ENCODE measurements around the gene LRMDA.

Gene LRMDA

DNA sequence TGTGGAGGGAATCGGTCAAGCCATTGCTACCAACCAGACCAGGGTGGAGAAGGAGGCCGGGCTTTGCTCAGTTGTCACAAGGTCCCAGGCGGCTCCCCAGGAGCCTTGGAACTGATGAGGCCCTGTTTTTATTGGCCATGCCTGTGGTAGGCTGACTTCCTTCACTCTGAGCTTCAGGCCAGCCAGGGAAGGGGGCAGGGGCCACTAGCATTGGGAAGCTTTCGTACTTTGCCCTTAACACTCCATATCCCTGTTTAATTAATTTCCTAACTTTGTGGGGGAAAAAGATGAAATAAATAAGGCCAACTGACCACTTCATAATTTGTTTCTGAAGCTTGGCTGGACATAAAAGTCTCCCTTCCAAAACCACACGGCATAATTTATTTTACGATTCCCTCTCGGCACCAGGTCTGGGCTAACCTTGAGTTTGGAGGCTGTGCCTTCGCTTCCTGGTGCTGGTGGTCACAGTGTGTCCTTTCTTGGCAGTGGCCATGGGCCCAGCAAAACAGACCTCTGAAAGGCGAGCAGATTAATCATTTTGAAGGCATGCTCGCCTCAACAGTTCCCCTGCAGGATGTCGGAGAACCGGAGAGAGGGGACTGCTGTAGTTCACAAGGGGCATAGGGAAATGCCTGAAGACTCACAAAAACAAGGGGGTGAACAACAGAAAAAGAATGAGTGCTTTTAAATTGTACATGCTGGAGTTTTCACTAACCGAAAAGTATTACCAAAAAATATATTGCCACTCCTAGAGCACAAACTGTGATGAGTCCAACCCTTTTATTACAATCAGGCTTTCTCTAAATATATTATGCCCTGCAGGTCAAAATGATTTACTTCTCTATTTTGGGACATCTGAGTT, 966.0 kb downstream of the LRMDA start:
- no peak for DNase-seq

DNA sequence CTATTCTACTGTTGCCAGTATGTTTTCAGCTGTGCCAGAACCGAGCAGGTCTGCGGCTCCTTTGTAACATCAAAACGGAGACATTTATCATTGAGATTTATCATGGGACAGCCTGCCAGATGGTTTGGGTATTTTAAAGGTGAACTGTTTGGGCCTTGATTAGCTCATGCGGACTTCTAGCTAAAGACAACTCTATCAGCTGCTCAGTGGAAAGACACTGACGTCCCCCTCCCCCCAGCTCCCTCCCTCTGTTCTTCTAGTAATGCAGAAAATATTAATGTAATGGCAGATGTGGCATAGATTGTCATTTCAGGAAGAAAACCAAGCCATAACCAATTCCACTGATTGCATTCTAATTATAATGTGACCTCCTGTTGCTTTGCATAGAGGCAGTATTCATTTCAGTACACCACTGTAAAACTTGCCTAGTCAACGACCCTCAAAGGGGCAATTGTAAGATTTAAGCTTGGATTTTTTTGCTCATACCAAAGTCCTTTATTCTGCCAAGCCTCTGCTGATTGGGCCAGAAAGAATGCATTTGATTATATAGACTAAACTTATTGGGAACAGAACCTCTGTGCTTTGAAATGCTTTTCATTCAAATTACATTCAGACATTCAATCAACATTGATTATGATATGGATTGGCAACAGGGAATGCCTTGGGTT, 966.8 kb downstream of the LRMDA start:
- no peak for DNase-seq

DNA sequence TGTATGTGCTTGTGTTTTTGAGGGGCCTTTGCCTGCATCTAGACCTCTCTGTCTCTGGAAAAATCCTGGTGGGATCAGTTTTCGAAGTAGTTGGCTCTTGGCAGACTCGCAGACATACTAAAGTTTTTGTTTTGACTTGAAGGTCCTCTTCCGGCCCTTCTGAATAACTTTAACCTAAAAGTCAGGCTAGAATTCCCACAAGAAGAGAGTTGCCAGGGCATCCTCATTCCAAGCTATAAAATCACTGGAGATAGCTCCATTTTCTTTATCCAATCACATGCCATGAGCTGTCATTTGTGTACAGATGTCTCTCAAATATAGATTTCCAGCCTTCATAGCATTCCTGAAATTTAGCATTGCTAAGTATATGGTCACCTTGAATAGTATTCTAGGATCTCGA, 967.8 kb downstream of the LRMDA start:
- DNase-seq, result no peak

DNA sequence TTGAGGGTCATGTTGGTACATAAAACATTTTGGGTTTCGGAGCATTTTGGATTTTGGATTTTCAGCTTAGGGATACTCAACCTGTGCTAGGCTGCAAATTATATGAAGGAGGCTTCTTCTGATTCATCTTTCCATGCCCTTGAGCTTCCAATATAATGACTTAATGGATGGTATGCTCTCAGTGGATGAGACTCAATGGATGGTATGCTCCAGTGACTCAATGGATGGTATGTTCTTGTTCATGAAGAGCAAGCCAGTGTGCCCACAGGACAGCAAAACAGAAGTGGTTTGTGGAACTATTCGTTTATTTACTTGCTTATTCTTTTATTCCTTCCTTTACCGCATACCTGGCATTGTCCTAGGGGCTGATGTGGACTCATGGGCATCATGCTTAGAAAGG, 969.6 kb downstream of the LRMDA start:
- DNase-seq, result no peak

DNA sequence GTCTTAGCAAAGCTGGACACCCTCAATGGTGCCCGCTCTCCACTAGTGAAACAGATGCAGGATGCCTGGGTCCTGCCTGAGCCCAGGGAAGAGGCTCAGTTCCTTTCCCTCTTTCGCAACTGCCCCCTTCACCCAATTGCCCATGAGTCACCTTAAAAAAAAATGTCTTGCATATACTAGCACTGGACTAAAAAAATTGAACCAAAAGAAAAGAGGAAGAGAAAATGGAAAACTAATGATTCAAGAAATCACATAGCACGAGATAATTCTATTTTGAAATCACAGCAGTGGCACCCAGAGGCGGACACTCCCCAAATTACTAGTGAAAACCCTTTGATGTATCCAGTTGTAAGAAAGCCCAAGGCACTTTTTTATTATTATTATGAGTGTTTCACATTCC, 972.5 kb downstream of the LRMDA start:
- DNase-seq, result no peak

DNA sequence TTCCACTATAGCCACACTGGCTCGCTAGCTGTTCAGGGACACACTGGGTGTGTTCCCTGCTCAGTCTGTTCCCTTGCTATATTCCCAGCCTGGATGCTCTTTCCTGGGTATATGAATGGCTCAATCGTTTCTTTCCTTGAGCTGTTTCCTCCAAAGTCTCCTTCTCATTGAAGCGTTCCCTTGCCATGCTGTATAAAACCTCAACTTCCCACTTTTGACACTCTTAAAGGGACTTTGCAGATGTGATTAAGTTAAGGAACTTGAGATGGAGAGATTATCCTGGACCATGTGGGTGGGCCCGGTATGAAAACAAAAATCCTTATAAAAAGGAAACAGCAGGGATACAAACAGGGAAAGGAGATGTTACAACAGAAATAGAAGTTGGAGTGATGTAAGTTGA, 973.1 kb downstream of the LRMDA start:
- DNase-seq, result no peak

DNA sequence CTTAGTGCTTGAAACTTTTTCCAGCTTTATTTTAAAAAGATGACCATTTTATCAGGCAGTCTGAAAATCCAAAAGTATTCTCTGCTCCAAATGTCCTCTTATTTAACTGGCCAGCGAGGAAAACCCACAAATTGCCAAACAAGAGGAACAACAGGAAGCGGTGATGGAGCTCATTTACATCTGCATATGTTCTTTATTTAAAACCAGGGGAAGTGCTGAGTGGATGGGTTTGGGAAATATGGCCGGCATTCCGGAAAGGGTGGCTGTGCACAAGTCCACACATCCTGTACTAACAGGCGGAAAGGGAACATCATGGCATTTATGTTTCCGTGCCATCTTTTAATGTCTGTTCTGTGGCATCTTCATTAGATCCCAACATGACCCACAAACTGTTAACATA, 974.5 kb downstream of the LRMDA start:
- no peak for DNase-seq

DNA sequence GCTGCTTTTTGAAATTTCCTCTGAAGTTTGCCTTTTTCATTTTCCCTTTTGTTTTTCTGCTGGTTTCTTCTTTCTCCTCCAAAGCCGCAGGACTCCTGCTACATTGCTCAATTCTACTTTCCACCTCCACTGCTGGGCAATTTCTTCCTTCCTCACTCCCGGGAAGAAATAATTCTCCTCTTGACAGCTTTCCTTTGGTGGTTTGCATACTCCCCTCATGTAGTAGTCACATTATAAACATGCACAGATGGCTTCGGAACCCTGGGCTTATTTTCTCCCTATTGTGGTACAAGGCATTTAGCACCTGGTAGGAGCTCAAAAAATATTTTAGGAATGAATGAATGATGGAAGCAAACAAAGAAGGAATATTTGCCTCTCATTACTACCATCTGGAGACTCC, 977.2 kb downstream of the LRMDA start:
- DNase-seq, result no peak

DNA sequence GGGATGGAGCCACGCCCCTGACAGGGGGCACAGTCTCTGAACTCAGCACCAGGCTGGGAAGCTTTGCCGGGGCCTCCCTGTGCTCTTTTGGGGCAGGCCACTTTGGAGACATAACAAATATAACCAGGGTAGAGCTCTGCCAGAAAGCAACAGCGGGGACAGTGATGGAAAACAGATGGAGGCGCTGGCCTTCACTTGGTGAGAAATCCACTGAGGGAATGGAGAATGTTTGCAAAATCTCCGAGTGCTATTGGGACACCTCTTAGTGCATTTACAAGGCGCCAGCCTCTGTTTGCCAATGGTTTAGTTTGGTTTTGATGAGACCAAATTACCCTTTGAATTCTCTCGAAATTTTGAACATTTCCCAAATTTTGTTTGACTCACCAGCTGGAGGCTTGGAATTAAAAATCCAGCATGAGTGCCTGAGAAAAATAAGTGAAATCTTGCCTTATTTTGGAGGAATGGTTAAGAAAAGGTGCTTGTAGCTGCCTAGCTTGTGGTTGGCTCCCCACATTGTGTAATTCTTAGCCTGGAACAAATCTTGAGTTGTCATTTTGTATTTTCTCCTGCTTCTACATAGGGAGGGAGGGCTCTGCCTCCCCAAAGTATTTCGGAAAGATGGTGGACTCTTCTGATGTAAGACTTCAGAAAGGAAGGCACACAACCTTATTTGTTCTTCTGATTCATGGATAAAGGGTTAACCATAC, 980.5 kb downstream of the LRMDA start:
- DNase-seq, result no peak

DNA sequence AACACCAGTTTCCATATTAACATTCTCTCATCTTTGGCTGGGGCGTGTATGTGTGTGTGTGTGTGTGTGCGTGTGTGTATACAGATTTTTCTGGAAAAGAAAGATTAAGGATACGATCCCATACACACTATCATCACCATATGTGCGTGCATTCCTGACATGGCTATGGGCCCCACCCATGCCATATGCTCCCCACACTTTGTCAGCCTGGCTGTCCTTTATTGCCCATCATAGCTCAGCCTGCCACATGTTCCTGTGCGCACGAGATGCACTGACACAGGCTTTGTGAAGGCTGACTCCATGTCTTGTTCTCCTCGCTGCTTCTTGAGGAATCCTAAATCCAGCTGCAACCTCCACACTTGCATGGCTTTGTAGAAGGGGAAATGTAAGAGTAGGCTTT, 984.1 kb downstream of the LRMDA start:
- no peak for DNase-seq

DNA sequence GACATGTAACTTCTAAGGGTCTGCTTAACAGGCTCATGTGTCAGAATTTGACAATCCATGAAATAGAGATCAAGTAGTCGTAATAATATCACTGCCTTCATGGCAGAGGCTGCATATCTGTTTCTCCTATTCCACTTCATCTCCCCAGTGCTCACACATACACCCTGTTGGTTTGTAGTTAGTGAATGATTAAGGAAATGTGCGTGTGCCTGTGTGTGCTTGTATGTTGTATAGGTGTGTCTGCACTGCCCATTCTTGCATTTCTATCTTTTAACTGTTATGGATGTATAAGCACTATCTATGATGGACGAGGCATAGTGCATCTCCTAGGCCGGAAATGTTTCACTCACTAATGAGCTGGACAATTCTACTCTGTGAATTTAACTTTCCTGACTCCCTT, 985.2 kb downstream of the LRMDA start:
- DNase-seq, result no peak

DNA sequence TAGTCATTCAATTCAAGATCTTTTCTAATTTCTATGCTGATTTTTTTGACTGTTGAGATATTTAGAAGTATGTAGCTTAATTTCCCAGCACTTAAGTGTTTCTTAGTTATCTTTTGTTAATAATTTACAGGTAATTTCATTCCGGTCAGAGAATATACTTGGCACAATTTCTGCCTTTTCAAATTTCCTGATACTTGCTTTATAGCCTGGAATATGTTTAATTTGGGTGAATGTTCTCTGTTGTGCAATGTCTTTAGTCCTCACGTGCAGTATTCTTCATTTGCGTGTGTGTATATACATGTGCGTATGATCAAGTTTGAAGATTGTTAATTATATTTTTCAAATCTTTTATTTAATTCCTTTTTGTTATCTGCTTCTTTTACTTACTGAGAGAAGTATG, 989.3 kb downstream of the LRMDA start:
- no peak for DNase-seq

DNA sequence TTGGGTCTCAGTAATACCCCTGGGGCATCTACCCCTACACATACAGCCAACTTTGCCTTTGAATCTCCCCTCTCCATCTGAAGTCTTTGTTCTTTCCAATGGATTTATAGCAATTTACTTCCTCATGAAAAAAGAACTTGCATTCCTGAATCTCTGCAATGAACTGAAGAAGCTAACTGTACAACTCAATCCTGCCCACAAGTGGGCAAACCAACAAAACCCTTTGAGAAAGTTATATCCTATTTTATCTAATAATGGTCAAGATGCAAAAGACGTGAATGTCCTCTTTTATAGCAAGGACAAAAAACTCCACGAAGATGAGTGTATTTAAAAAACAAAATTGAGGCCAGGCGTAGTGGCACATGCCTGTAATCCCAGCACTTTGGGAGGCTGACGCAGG, 991.3 kb downstream of the LRMDA start:
- DNase-seq, result no peak

DNA sequence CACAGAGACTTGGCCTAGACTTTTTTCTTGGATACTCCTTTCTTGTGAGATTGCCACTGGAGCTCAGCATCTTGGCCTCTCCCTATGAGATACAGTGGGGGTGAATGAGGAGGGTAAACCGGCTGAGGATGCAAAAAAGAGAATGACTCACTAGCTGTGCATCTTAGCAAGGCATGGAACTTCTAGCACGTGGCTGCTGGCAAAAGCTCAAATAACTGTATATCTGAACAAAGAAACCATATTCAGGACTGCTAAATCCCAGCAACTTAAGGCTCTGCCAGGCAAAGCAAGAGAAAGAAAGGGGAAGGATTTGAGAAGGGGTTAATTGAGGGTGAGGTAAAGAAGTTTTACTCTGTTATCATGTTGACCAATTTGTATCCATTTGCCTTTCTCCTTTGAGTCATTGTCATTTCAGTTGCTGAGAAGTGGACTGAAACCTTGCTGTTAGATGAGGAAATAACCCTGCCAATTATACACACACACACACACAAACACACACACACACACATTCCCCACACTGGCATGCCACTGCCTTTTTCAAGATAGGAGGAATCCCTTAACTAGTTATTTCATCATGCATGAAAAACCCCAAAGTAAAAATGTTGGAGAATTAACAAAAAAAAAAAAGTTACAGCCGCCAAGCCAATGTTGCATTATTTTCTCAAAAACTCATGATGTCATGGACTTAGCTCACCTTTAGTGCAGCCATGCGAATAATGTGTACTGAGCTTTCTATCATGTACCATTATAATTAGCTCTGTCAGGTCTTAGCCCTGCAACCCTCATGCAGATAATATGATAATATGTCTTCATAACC, 997.3 kb downstream of the LRMDA start:
- no peak for DNase-seq

DNA sequence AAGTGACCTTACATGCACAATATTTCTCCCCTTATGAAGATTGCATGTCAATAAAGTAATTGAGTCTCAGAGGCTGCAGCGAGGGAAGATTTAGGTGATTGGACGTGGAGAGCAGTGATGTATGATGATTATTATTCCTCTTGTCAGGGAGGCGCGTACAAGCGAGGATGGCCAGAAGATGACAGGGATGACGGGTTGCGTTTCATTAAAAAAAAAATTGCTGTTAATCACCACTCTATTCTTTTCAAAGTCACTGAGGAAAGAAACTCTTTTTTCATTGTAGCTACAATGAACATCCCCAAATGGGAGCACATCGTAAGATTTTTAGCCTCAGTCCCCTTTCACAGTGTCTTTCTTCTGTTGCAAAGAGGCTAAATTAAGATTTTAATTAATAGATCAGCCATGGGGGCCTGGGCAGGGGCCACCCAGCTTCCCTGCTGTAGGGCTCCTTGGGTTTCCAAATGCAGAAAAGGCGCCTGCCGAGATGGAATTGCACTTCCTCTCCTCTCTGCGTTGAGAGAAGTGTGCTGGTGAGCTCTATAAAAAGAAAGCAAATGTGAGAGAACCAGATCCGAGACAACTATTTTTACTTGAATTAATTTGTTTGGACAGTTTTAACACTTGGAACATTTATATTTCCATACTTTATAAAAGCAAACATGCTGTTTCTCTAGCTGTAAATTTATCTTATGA, 998.1 kb downstream of the LRMDA start:
- no peak for DNase-seq

DNA sequence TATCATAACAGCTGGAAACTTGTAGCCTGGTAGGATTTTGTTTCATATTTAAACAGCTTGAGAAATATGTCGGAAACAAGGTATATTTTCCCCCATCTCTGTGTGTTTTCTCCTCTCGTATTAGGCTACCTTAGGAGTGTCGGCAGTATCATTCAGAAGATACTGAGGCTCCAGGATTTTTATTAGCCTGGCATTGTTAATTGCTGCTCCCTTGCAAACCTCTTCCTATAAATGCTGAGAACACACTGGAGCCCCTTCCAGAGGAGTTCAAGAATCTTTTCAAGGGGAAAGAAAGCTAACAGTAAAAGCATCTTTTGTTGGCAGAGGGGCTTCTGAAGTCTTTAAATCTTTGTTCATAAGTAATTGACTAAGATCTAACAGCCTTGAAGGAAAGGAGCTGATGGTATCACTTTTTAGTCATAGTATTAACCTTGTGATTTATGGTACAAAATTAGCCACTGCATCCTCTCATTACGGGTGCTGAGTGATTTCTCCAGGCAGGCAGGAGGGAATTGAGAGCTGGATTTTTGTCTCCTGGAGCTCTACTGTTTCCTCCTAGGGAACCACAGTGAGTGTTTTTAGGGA, 998.7 kb downstream of the LRMDA start:
- DNase-seq, result no peak

DNA sequence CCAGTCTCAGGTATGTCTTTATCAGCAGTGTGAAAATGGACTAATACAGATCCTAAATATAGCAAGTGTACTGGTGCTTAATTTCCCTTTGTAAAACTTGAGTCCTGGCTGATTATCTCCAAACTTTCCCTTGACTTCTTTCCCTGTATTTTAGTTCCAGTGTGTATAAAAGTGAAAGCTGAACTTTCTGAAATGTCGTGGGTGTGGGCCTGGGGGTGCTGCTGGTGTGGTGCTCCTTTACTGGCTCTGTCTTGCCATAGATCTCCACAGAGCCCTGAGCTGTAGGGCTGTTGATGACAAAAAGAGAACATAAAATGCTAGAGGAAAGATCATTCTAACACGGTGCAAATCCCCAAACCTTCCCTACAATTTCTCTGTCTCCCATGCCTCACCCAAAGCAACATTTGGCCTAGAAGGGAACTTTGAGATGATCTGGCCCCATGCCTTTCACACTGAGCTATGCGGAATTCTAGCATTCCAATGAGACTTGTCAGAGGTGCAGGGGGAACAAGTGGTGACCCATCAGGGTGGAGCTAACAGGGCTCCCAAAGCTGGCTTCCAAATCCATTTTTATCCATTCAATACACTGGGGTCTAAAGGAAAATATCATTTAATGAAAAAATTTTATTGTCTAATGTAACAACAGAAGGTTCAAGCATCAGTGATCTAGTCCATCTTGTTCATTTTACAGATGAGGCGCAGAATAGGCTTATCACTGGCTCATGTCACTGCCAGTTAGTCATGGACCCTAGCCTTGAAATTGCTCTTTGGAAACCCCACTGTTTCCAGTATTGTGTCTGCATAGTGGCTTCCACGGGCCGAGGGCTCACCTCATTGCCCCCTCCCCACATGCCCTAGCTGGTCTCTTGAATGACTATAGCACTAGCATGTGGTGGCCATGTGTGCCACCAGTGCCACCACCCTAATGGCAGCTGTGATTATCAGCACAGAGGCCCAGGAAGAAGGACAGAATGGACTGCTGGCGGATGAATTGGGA, 1000.9 kb downstream of the LRMDA start:
- DNase-seq, result no peak

DNA sequence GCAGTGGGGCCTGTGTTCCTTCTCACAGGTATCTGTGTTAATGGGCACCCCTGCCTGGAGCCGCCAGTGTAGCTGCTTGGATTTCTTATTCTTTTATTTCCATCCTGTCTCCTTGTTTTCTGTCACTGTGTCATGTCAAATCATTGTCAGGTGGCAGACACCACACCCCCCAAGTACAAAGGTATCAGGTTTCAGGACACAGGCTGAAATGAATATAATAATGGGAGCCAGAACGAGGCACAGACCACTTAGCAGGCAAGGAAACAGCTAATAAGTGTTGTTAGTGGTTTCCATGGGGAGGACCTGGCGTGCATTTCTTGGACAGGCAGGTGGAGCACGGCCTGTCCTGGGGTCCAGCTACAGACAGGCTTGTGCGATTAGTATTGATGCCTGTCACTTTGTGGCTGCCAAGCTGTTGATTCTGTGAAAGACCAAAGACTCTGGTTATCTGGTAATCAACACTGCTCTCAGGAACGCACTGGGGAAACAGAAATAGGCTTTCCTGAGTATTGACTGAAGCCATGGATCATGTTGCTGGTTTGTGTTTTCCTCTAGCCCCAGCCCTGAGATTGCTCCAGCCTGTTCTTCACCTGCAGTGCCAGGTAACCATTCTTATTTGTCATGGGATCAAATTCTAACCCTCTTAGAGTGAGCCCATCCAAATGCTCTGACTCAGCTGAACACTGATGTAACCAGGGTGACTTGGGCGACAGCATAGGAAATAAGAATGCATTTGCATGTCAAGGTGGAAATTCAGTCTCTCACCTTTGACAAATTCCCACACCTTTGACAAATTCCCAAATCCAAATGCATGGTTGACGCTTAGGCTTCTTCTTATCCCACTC, 1002.0 kb downstream of the LRMDA start:
- DNase-seq, result peak; percentile 55

DNA sequence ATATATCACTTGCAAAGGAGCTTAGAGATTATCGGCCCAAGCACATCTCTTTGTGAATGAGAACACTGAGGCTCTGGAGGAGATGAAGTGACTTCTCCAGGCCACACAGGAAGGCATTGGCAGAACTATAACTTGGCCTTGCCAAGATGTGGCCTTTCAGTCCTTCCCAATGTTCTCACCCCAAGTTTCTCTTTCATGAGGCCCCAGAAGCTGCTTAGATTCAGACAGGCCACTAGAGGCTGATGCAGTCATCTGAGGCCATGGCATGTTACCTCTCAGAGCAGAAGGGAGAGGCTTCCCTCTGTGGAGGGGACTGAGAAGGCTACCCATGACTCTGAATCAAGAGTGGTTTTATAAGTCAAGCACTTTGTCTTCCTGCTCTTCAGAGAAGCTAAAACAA, 1003.7 kb downstream of the LRMDA start:
- no peak for DNase-seq

DNA sequence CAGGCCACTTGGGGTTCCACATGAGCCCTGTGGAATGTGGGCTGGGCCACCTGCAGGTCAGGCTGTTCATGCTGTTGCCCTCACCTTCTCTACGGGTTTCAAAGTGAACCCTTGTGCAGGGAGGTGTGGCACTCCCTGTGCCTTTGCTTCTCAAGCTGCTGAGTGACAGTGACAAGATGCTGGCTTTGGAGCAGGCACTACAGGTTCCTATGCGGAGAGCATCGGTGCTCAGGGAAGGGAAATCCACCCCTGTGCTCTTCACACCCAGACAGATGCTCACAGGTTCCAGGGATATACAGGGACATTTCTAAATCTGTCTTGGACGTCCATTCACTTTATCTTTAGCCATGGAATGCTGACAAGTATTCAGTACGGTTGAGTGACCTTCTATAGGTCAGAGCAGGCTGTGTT, 1005.0 kb downstream of the LRMDA start:
- no peak for DNase-seq

Data from NCI-H187 treated with DMSO at 0.1 percent for 48 hours (cell line).